ENCODE results near the gene CALCOCO2. TPM values are rescaled to one million over a fixed set of nuclear protein-coding genes. Genes with fewer than 3 reads are reported as not detected.

The CALCOCO2 gene
- total and polyA plus RNA-seq, 4 donors: 23.0 to 64.9 (median 44.0) TPM

DNA sequence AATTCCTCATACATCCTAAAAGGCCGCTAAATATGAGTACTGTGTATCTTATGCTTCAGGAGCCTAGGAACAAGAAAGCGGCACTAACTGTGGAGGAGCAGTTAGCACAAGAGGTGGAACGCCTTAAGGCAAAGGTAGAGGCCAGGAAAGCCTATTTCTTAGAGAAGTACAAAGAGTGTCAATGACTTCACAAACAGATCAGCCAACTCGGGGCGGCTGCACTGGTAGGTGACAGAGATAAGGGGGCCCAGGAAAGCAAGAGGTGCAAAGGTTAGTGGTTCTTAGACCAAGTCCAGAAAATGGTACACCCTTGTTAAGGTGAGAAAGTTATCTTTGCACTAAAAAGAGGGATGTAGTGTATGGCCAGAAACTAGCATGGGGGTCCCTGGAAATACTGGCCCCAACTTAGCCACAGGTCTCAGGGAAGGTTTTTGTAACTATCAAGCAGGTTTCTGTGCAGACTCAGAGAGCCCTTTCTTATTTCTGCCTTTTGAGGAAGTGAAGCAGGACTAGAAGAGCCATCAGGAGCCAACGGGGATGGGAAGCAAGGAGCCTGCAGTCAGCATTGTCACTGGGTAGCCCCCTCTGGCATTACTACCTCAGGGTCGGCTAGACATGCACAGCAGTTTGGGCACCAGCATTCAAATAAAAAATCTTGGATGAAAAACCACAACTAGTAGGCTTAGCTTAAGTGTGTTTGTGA, 24.1 kb downstream of the CALCOCO2 start (continued):
- TF ChIP-seq, protein P1, sequence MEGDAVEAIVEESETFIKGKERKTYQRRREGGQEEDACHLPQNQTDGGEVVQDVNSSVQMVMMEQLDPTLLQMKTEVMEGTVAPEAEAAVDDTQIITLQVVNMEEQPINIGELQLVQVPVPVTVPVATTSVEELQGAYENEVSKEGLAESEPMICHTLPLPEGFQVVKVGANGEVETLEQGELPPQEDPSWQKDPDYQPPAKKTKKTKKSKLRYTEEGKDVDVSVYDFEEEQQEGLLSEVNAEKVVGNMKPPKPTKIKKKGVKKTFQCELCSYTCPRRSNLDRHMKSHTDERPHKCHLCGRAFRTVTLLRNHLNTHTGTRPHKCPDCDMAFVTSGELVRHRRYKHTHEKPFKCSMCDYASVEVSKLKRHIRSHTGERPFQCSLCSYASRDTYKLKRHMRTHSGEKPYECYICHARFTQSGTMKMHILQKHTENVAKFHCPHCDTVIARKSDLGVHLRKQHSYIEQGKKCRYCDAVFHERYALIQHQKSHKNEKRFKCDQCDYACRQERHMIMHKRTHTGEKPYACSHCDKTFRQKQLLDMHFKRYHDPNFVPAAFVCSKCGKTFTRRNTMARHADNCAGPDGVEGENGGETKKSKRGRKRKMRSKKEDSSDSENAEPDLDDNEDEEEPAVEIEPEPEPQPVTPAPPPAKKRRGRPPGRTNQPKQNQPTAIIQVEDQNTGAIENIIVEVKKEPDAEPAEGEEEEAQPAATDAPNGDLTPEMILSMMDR (IDR thresholded peaks at IDR 0.05; ENCODE audit: low read depth, low read length, missing input control): no peak
- TF ChIP-seq SP1 (IDR thresholded peaks at IDR 0.05) (no peak), FOXA1 (IDR thresholded peaks at IDR 0.05) (no peak), EGR1 (IDR thresholded peaks at IDR 0.05; ENCODE audit: low read depth in 2 of 2) (no peak)

DNA sequence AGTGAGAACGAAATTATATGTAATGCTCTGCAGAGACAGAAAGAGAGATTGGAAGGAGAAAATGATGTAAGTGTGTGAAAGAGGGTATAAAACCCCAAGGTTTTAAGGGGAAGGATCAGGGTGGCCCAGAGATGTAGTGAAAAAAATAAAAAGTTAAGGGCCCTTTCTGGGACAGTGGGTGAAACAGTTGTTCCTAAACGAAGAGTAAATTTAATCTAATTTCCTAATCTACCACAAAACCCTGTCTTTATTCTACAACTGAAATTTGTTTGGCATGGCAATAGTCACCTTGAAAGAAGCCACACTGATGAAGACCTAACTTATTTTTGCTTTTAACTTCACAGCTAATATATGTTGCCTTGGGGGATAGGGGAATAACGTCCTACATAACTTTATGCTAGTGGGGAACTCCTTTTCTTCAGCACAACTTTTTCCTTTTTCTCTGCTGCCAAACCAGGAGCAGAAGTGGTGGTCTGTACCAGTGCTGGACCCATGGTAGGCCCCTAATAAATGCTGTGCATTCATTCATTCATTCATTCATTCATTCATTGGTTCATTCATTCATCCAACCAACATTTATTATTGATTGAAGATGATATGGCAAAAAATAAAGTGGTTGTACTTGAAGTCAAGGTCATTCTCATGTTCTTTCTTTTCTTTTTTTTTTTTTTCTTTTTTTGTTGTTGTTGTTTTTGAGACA, 25.4 kb downstream of the CALCOCO2 start:
- TF ChIP-seq JUND (IDR thresholded peaks at IDR 0.05) (no peak), NR2F2 (IDR thresholded peaks at IDR 0.05) (no peak), FOXA2 (IDR thresholded peaks at IDR 0.05) (no peak), YY1 (IDR thresholded peaks at IDR 0.05) (no peak), RXRA (IDR thresholded peaks at IDR 0.05) (no peak), EGR1 (IDR thresholded peaks at IDR 0.05; ENCODE audit: low read depth in 2 of 2) (no peak)
- TF ChIP-seq, protein P2, sequence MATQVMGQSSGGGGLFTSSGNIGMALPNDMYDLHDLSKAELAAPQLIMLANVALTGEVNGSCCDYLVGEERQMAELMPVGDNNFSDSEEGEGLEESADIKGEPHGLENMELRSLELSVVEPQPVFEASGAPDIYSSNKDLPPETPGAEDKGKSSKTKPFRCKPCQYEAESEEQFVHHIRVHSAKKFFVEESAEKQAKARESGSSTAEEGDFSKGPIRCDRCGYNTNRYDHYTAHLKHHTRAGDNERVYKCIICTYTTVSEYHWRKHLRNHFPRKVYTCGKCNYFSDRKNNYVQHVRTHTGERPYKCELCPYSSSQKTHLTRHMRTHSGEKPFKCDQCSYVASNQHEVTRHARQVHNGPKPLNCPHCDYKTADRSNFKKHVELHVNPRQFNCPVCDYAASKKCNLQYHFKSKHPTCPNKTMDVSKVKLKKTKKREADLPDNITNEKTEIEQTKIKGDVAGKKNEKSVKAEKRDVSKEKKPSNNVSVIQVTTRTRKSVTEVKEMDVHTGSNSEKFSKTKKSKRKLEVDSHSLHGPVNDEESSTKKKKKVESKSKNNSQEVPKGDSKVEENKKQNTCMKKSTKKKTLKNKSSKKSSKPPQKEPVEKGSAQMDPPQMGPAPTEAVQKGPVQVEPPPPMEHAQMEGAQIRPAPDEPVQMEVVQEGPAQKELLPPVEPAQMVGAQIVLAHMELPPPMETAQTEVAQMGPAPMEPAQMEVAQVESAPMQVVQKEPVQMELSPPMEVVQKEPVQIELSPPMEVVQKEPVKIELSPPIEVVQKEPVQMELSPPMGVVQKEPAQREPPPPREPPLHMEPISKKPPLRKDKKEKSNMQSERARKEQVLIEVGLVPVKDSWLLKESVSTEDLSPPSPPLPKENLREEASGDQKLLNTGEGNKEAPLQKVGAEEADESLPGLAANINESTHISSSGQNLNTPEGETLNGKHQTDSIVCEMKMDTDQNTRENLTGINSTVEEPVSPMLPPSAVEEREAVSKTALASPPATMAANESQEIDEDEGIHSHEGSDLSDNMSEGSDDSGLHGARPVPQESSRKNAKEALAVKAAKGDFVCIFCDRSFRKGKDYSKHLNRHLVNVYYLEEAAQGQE (IDR thresholded peaks at IDR 0.05): no peak
- TF ChIP-seq, protein P3, sequence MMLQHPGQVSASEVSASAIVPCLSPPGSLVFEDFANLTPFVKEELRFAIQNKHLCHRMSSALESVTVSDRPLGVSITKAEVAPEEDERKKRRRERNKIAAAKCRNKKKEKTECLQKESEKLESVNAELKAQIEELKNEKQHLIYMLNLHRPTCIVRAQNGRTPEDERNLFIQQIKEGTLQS (IDR thresholded peaks at IDR 0.05): no peak
- TF ChIP-seq, protein P1 (IDR thresholded peaks at IDR 0.05; ENCODE audit: low read depth, low read length, missing input control): no peak
- WGBS: 74% methylated on average over 3 of the region's 3 CpGs
- Histone ChIP-seq H3K4me3 (ENCODE audit: low read depth in 1 of 3, low read length in 3 of 3) (no peak overlapping the region), H3K4me1 (ENCODE audit: control insufficient read depth in 4 of 4, insufficient read depth in 4 of 4, low read length in 3 of 4) (no peaks in the 10 kb centered on the region), H3K9me3 (ENCODE audit: control insufficient read depth in 4 of 4, low read length in 3 of 4) (no peaks in the 10 kb centered on the region), H3K9ac (ENCODE audit: low read depth in 1 of 2, low read length in 2 of 2) (no peak overlapping the region), H3K27ac (ENCODE audit: low read depth in 1 of 2, low read length in 2 of 2) (no peak overlapping the region), H3K27me3 (ENCODE audit: control insufficient read depth in 4 of 4, insufficient read depth in 4 of 4, low read length in 3 of 4) (no peaks in the 10 kb centered on the region), H3K36me3 (ENCODE audit: control insufficient read depth in 4 of 4, insufficient read depth in 3 of 4, low read depth in 1 of 4, low read length in 3 of 4) (peaks cover 18 to 73% (median 56%) of the 10 kb centered on the region in 4 donors)
- no peak for DNase-seq (ENCODE audit: low spot score)

All from liver (tissue), 9 donors.